ENCODE data around the gene HSPA4L. TPM values are rescaled to one million over a fixed set of nuclear protein-coding genes. Genes with fewer than 3 reads are reported as not detected.

HSPA4L gene
- total and polyA plus RNA-seq, 2 donors (not counting 1 experiment from before 2014, with no cell fraction given), result 3.9 to 10.1 TPM

DNA sequence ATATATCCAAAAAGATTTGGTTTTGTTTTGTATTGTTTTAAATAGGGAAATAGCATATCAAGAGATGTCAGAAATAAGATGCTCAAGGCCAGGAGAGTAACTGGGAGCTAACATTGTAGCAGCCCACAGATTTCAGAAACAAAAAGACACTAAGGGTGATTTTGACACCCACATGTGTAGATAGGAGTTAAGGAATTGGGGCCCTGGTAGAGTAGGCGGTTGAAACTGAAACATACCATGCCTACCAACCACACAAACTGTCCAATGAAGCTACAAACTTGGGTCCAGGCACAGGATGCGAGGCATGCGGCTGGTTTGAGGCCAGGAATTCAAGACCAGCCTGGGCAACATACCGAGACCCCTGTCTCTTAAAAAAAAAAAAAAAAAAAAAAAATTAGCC, 6.3 kb upstream of the HSPA4L start:
- DNase-seq (ENCODE audit: low read depth in 2 of 2), result no peak
- Histone ChIP-seq H3K9me3 (ENCODE audit: control insufficient read depth, insufficient read depth, low read depth, low read length) (no peaks in the 10 kb centered on the region), H3K27me3 (ENCODE audit: control insufficient read depth, insufficient read depth, low read length) (no peaks in the 10 kb centered on the region), H3K4me2 (ENCODE audit: extremely low read depth, insufficient read depth, low read length) (no peak overlapping the region), H4K20me1 (ENCODE audit: control insufficient read depth, extremely low read depth, insufficient read depth, low read length) (no peaks in the 10 kb centered on the region), H3K4me1 (ENCODE audit: control insufficient read depth, extremely low read depth, insufficient read depth, low read length) (no peaks in the 10 kb centered on the region), H3K36me3 (ENCODE audit: control insufficient read depth, insufficient read depth, low read length) (no peaks in the 10 kb centered on the region), H3K9ac (ENCODE audit: insufficient read depth, low read length) (no peak overlapping the region), H3K4me3 (replicated peaks in 1 of 4; ENCODE audit: control extremely low read depth in 1 of 4, insufficient read depth in 1 of 4, low read depth in 3 of 4, low read length in 4 of 4) (no peak overlapping the region), H3K79me2 (ENCODE audit: control insufficient read depth, insufficient read depth, low read length) (no peaks in the 10 kb centered on the region), H3K27ac (ENCODE audit: insufficient read depth, low read length) (no peak overlapping the region), H2AFZ (ENCODE audit: low read length) (no peak overlapping the region)
- TF ChIP-seq, protein P1, sequence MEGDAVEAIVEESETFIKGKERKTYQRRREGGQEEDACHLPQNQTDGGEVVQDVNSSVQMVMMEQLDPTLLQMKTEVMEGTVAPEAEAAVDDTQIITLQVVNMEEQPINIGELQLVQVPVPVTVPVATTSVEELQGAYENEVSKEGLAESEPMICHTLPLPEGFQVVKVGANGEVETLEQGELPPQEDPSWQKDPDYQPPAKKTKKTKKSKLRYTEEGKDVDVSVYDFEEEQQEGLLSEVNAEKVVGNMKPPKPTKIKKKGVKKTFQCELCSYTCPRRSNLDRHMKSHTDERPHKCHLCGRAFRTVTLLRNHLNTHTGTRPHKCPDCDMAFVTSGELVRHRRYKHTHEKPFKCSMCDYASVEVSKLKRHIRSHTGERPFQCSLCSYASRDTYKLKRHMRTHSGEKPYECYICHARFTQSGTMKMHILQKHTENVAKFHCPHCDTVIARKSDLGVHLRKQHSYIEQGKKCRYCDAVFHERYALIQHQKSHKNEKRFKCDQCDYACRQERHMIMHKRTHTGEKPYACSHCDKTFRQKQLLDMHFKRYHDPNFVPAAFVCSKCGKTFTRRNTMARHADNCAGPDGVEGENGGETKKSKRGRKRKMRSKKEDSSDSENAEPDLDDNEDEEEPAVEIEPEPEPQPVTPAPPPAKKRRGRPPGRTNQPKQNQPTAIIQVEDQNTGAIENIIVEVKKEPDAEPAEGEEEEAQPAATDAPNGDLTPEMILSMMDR (conservative IDR thresholded peaks at IDR 0.05 in 1 of 2, IDR thresholded peaks at IDR 0.05 in 1 of 2; ENCODE audit: low read depth in 1 of 2, low read length in 2 of 2), result no peak
- TF ChIP-seq EZH2 (IDR thresholded peaks at IDR 0.05; ENCODE audit: low read length, missing control alignments), result no peak

DNA sequence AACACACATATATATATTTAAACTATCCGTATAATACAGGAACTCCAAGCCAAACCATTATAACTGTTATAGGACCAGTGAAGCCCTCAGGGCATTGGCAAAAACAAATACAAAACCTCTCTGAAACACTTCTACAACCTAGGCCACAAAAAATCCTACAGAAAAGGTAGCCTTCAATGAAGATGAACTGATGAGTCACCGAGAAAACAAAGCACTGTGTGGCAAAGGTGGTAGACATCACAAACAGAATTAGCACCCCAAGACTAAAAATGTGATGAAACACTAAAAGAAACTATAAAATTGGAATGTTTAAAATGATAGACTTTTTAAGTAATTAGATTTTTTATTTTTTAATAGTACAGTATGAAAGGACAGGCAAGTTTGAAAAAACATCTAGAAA, 5.5 kb upstream of the HSPA4L start:
- no peak for DNase-seq (ENCODE audit: low read depth in 2 of 2)
- Histone ChIP-seq H3K4me3 (replicated peaks in 1 of 4; ENCODE audit: control extremely low read depth in 1 of 4, insufficient read depth in 1 of 4, low read depth in 3 of 4, low read length in 4 of 4) (no peak overlapping the region), H4K20me1 (ENCODE audit: control insufficient read depth, extremely low read depth, insufficient read depth, low read length) (no peaks in the 10 kb centered on the region), H3K36me3 (ENCODE audit: control insufficient read depth, insufficient read depth, low read length) (no peaks in the 10 kb centered on the region), H3K79me2 (ENCODE audit: control insufficient read depth, insufficient read depth, low read length) (no peaks in the 10 kb centered on the region), H3K9me3 (ENCODE audit: control insufficient read depth, insufficient read depth, low read depth, low read length) (no peaks in the 10 kb centered on the region), H3K27me3 (ENCODE audit: control insufficient read depth, insufficient read depth, low read length) (no peaks in the 10 kb centered on the region), H3K4me2 (ENCODE audit: extremely low read depth, insufficient read depth, low read length) (no peak overlapping the region), H2AFZ (ENCODE audit: low read length) (no peak overlapping the region), H3K9ac (ENCODE audit: insufficient read depth, low read length) (no peak overlapping the region), H3K27ac (ENCODE audit: insufficient read depth, low read length) (no peak overlapping the region), H3K4me1 (ENCODE audit: control insufficient read depth, extremely low read depth, insufficient read depth, low read length) (no peaks in the 10 kb centered on the region)
- TF ChIP-seq, protein P1 (conservative IDR thresholded peaks at IDR 0.05 in 1 of 2, IDR thresholded peaks at IDR 0.05 in 1 of 2; ENCODE audit: low read depth in 1 of 2, low read length in 2 of 2), result no peak
- TF ChIP-seq EZH2 (IDR thresholded peaks at IDR 0.05; ENCODE audit: low read length, missing control alignments), result no peak

GRCh38 chr4:127777487-127777886, 4.6 kb upstream of the HSPA4L start:
- DNase-seq (ENCODE audit: low read depth in 2 of 2), result no peak
- Histone ChIP-seq H3K79me2 (ENCODE audit: control insufficient read depth, insufficient read depth, low read length) (no peaks in the 10 kb centered on the region), H3K27me3 (ENCODE audit: control insufficient read depth, insufficient read depth, low read length) (no peaks in the 10 kb centered on the region), H4K20me1 (ENCODE audit: control insufficient read depth, extremely low read depth, insufficient read depth, low read length) (no peaks in the 10 kb centered on the region), H2AFZ (ENCODE audit: low read length) (no peak overlapping the region), H3K36me3 (ENCODE audit: control insufficient read depth, insufficient read depth, low read length) (no peaks in the 10 kb centered on the region), H3K9ac (ENCODE audit: insufficient read depth, low read length) (no peak overlapping the region), H3K9me3 (ENCODE audit: control insufficient read depth, insufficient read depth, low read depth, low read length) (no peaks in the 10 kb centered on the region), H3K4me1 (ENCODE audit: control insufficient read depth, extremely low read depth, insufficient read depth, low read length) (no peaks in the 10 kb centered on the region), H3K4me2 (ENCODE audit: extremely low read depth, insufficient read depth, low read length) (no peak overlapping the region), H3K4me3 (replicated peaks in 1 of 4; ENCODE audit: control extremely low read depth in 1 of 4, insufficient read depth in 1 of 4, low read depth in 3 of 4, low read length in 4 of 4) (no peak overlapping the region), H3K27ac (ENCODE audit: insufficient read depth, low read length) (no peak overlapping the region)
- TF ChIP-seq, protein P1 (conservative IDR thresholded peaks at IDR 0.05 in 1 of 2, IDR thresholded peaks at IDR 0.05 in 1 of 2; ENCODE audit: low read depth in 1 of 2, low read length in 2 of 2), result no peak
- no peak for TF ChIP-seq EZH2 (IDR thresholded peaks at IDR 0.05; ENCODE audit: low read length, missing control alignments)

All from fibroblast of lung (primary cell).